ENCODE results near the gene CCNK.

The CCNK gene

DNA sequence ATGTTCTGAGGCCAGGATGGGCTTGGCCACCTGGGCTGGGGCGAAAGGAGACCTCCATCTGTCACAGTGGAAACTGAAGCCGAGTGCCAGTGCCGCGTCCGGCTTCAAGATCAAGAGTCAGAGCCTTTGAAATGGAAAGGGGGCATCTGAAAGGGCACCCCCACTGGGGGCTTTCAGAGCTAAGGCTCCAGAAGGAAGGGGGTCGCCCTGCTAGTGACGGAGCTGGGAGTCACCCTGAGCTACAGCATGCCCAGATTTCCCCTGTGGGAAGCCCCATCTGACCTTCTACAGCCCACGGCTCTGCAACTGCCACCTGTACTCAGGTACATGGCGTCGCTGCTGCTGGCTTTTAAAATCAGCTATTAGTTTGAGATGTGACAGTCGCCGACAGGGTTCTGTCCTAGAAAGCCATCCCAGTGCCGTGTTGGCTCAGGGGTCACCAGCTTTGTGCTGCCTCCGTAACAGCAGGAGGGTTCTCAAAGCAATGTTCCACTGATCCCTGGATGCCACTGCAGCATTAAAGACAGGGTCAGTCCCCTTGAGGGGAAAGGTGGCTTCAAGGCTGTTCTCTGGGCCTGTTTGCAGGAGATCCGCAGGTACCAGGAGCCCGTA is 31.5 kb downstream of the CCNK start:
- TF ChIP-seq MAX (IDR thresholded peaks at IDR 0.05; ENCODE audit: low read depth, low read length), result no peak
- TF ChIP-seq POLR2A (IDR thresholded peaks at IDR 0.05; ENCODE audit: extremely low read depth, insufficient read length), result no peak
- TF ChIP-seq, protein P1, sequence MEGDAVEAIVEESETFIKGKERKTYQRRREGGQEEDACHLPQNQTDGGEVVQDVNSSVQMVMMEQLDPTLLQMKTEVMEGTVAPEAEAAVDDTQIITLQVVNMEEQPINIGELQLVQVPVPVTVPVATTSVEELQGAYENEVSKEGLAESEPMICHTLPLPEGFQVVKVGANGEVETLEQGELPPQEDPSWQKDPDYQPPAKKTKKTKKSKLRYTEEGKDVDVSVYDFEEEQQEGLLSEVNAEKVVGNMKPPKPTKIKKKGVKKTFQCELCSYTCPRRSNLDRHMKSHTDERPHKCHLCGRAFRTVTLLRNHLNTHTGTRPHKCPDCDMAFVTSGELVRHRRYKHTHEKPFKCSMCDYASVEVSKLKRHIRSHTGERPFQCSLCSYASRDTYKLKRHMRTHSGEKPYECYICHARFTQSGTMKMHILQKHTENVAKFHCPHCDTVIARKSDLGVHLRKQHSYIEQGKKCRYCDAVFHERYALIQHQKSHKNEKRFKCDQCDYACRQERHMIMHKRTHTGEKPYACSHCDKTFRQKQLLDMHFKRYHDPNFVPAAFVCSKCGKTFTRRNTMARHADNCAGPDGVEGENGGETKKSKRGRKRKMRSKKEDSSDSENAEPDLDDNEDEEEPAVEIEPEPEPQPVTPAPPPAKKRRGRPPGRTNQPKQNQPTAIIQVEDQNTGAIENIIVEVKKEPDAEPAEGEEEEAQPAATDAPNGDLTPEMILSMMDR (IDR thresholded peaks at IDR 0.05; ENCODE audit: low read depth, low read length), result no peak
- TF ChIP-seq MYC (IDR thresholded peaks at IDR 0.05; ENCODE audit: low read depth, low read length), result no peak

GRCh38 chr14:99513183-99513694 is 32.0 kb downstream of the CCNK start:
- TF ChIP-seq MYC (IDR thresholded peaks at IDR 0.05; ENCODE audit: low read depth, low read length), result no peak
- TF ChIP-seq MAX (IDR thresholded peaks at IDR 0.05; ENCODE audit: low read depth, low read length), result no peak
- TF ChIP-seq POLR2A (IDR thresholded peaks at IDR 0.05; ENCODE audit: extremely low read depth, insufficient read length), result no peak
- TF ChIP-seq, protein P1 (IDR thresholded peaks at IDR 0.05; ENCODE audit: low read depth, low read length), result no peak
- DNase-seq (ENCODE audit: low read depth), result no peak
- no peak overlapping the region for H3K4me3 ChIP-seq (ENCODE audit: low read depth, low read length)

More for the DNA sequence above, 31.5 kb downstream of the CCNK start:
- no peak overlapping the region for H3K4me3 ChIP-seq (ENCODE audit: low read depth, low read length)
- no peak for DNase-seq (ENCODE audit: low read depth)

- DNase-seq (ENCODE audit: low read depth), result no peak
- TF ChIP-seq, protein P1 (IDR thresholded peaks at IDR 0.05; ENCODE audit: low read depth, low read length), result no peak
- TF ChIP-seq MYC (IDR thresholded peaks at IDR 0.05; ENCODE audit: low read depth, low read length), result no peak
- no peak for TF ChIP-seq POLR2A (IDR thresholded peaks at IDR 0.05; ENCODE audit: extremely low read depth, insufficient read length)
- no peak for TF ChIP-seq MAX (IDR thresholded peaks at IDR 0.05; ENCODE audit: low read depth, low read length)
- no peak overlapping the region for H3K4me3 ChIP-seq (ENCODE audit: low read depth, low read length)
Observed at GRCh38 chr14:99513946-99514551, 32.8 kb downstream of the CCNK start.

GRCh38 chr14:99514552-99515300 is 33.5 kb downstream of the CCNK start:
- TF ChIP-seq, protein P1 (IDR thresholded peaks at IDR 0.05; ENCODE audit: low read depth, low read length), result no peak
- TF ChIP-seq MAX (IDR thresholded peaks at IDR 0.05; ENCODE audit: low read depth, low read length) (no peak), MYC (IDR thresholded peaks at IDR 0.05; ENCODE audit: low read depth, low read length) (no peak), POLR2A (IDR thresholded peaks at IDR 0.05; ENCODE audit: extremely low read depth, insufficient read length) (no peak)
- H3K4me3 ChIP-seq (ENCODE audit: low read depth, low read length), result no peak overlapping the region
- DNase-seq (ENCODE audit: low read depth), result no peak

- H3K4me3 ChIP-seq (ENCODE audit: low read depth, low read length), result no peak overlapping the region
- no peak for DNase-seq (ENCODE audit: low read depth)
- TF ChIP-seq MAX (IDR thresholded peaks at IDR 0.05; ENCODE audit: low read depth, low read length) (no peak), MYC (IDR thresholded peaks at IDR 0.05; ENCODE audit: low read depth, low read length) (no peak), POLR2A (IDR thresholded peaks at IDR 0.05; ENCODE audit: extremely low read depth, insufficient read length) (no peak)
- TF ChIP-seq, protein P1 (IDR thresholded peaks at IDR 0.05; ENCODE audit: low read depth, low read length), result no peak
Observed at GRCh38 chr14:99515301-99516155, 34.3 kb downstream of the CCNK start.

Measured in NB4 (cell line).